ENCODE results near the gene CPT1A.

CPT1A gene

GRCh38 chr11:68775951-68776388 lies 65.7 kb downstream of the CPT1A start:
- no peak overlapping the region for H3K4me3 ChIP-seq (replicated peaks in 1 of 2; ENCODE audit: low read depth in 2 of 2, low read length in 2 of 2)
- no peak for DNase-seq (ENCODE audit: low read depth in 2 of 2)
- no peak for TF ChIP-seq CTCF (IDR thresholded peaks at IDR 0.05; ENCODE audit: low read depth, low read length)

- H3K4me3 ChIP-seq (replicated peaks in 1 of 2; ENCODE audit: low read depth in 2 of 2, low read length in 2 of 2): no peak overlapping the region
- no peak for TF ChIP-seq CTCF (IDR thresholded peaks at IDR 0.05; ENCODE audit: low read depth, low read length)
- no peak for DNase-seq (ENCODE audit: low read depth in 2 of 2)
These were observed 67.5 kb downstream of the CPT1A start for GRCh38 chr11:68774194-68774585.

- no peak for TF ChIP-seq CTCF (IDR thresholded peaks at IDR 0.05; ENCODE audit: low read depth, low read length)
- DNase-seq (ENCODE audit: low read depth in 2 of 2): peak; percentile 10 to 41
These were observed 68.1 kb downstream of the CPT1A start for GRCh38 chr11:68773521-68774193.

DNA sequence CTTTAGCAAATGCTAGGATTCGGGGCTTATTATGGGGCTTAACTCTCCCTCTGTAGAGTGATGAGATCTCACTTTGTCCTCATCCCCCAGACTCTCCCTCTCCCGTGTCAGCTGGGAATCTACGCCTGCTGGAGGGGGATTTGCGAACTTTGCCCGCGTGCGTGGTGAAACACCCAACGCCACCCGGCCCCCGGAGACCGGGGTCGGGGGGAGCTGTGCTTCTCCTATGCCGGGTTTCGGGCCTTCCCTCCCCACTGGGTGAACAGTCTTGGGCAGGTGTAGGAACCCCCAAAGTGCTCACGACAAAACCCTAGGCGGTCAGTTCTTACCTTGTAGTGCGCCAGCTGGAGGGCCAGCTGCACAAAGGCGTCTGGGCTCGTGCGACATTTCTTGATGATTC lies 68.8 kb downstream of the CPT1A start:
- no peak overlapping the region for H3K4me3 ChIP-seq (replicated peaks in 1 of 2; ENCODE audit: low read depth in 2 of 2, low read length in 2 of 2)
- no peak for TF ChIP-seq CTCF (IDR thresholded peaks at IDR 0.05; ENCODE audit: low read depth, low read length)
- DNase-seq (ENCODE audit: low read depth in 2 of 2): no peak

More at GRCh38 chr11:68773521-68774193, 68.1 kb downstream of the CPT1A start:
- no peak overlapping the region for H3K4me3 ChIP-seq (replicated peaks in 1 of 2; ENCODE audit: low read depth in 2 of 2, low read length in 2 of 2)

DNA sequence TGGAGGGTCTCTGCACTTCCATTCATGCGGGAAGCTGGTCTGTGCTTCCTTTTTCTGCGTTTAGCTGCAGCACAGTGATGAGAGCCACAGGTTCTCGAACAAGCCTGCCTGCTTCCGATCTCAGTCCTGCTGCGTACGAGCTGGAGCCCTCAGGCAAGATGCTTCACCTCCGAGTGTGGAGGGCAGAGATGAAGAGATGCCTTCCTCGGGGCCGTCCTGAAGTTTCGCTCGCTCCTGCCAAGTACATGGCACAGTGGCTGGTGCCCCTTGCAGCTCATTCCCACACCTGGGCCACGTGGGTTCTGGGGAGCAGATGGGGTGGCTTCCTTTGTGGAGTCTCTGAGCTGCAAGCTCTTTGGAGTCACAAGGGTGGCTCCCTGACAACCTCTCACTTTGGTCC lies 70.9 kb downstream of the CPT1A start:
- DNase-seq (ENCODE audit: low read depth in 2 of 2): no peak
- TF ChIP-seq CTCF (IDR thresholded peaks at IDR 0.05; ENCODE audit: low read depth, low read length): no peak
- no peak overlapping the region for H3K4me3 ChIP-seq (replicated peaks in 1 of 2; ENCODE audit: low read depth in 2 of 2, low read length in 2 of 2)

GRCh38 chr11:68767672-68768071 lies 74.0 kb downstream of the CPT1A start:
- TF ChIP-seq CTCF (IDR thresholded peaks at IDR 0.05; ENCODE audit: low read depth, low read length): no peak
- no peak for DNase-seq (ENCODE audit: low read depth in 2 of 2)
- H3K4me3 ChIP-seq (replicated peaks in 1 of 2; ENCODE audit: low read depth in 2 of 2, low read length in 2 of 2): no peak overlapping the region

- DNase-seq (ENCODE audit: low read depth in 2 of 2): no peak
- no peak for TF ChIP-seq CTCF (IDR thresholded peaks at IDR 0.05; ENCODE audit: low read depth, low read length)
- H3K4me3 ChIP-seq (replicated peaks in 1 of 2; ENCODE audit: low read depth in 2 of 2, low read length in 2 of 2): no peak overlapping the region
These were observed 74.9 kb downstream of the CPT1A start for GRCh38 chr11:68766786-68767185.
